Left forelimb (tissue), 1 donor: ENCODE data around the gene KRTAP19-3.
"Not testable (repeated sequence)": the region's sequence is repeated elsewhere in the genome, so short reads cannot be mapped to it uniquely, and the experiment has no call there.

Experiments used
- DNase-seq: peaks from one replicate; pipeline ENCODE4 v3.0.0-alpha.2; 2018; ENCODE audit warnings: low spot score

Gene KRTAP19-3

GRCh38 chr21:30491963-30492428, at the start of gene KRTAP19-3:
Gene KRTAP19-3, minus strand, starts transcription at chr21:30492013. Its CDS starts 56 bp downstream, at chr21:30491957.
- DNase-seq: no peak

DNA sequence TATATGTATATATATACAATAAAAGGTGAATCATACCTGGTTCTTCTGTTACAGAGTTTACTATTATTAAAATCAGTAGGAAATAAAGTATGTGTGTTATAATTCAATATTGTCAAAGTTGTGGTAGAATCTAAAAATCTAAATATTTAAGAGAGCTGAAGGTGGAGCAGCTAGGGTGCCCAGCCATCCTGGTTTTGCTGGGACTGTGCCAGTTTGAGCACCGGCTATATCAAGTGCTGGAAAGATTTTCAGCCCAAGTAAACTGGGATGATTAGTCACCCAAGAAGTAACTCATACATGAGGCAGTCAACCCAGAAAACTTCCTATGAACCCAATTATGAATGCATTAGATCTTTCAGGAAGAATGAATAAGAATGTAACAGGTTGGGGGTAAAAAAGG, 27.1 kb upstream of the KRTAP19-3 start:
- no peak for DNase-seq

- DNase-seq: no peak
Observed at GRCh38 chr21:30515681-30516080, 23.9 kb upstream of the KRTAP19-3 start.

DNA sequence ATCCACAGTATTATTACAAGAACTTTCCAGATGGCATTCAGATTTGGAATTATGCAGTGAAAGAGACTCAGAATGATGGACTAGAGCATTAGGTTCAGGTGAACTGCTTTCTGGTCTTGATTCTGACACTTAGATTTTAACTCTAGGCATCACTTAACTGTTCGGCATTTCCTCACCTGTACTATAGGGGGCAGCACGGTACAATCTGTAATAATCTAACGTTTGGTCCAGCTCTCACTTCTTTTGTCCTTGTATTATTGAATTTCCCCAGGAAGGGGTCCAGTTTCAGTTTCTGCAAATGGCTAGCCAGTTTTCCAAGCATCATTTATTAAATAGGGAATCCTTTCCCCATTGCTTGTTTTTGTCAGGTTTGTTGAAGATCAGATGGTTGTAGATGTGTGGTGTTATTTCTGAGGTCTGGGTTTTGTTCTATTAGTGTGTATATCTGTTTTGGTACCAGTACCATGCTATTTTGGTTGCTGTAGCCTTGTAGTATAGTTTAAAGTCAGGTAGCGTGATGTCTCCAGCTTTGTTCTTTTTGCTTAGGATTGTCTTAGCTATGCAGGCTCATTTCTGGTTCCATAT, 13.9 kb upstream of the KRTAP19-3 start:
- DNase-seq: not testable (repeated sequence)

DNA sequence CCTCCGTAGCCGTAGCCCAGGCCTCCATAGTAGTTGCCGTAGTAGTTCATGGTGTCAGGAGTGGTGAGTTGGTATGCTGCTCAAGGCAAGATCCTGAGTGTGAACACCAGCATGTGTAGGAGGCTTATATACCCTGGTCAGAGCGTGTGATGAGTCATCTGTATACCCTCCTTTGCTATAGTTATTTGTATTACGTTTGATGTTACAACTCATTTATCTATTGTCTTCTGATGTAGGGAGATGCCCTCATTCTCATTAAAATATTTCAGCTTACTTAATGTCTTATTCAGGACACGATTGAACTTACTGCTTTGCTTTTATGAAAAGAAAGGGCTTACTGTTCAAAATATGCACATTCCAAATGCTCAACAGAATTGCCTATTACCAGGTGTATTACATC, 10.2 kb upstream of the KRTAP19-3 start, which contains the start of gene KRTAP19-5:
TSS of gene KRTAP19-5 (minus strand) at position 101 of the 400 bp plus-strand sequence. CDS start at position 50, 51 bp downstream.
- DNase-seq: no peak

DNA sequence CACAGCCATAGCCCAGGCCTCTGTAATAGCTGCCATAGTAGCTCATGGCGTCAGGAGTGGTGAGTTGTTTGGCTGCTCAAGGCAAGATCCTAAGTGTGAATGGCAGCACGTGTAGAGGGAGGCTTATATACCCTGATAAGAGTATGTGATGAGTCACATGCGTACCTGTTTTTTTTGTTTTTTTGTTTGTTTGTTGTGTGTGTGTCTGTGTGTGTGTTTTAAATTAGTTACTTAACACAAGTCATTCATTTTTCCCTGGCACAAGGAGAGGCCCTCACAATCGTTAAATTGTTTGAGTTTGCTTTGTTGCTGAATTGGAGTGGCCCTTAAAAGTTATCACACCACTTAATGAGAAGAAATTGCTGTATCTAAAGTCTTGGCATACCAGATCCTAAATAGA, 5.3 kb upstream of the KRTAP19-3 start, which contains the start of gene KRTAP19-4:
TSS of gene KRTAP19-4 (minus strand) at position 101 of the 400 bp plus-strand sequence. CDS start at position 46, 55 bp downstream.
- no peak for DNase-seq

GRCh38 chr21:30487336-30487735, 4.5 kb downstream of the KRTAP19-3 start, which contains the start of gene KRTAP19-2:
Gene KRTAP19-2, minus strand, starts transcription at chr21:30487436. Its CDS starts 88 bp downstream, at chr21:30487348.
- DNase-seq: no peak

- DNase-seq: no peak
Observed at GRCh38 chr21:30486180-30486579, 5.6 kb downstream of the KRTAP19-3 start.

- no peak for DNase-seq
Observed at GRCh38 chr21:30482130-30482529, 9.7 kb downstream of the KRTAP19-3 start.

GRCh38 chr21:30480145-30480544, 11.7 kb downstream of the KRTAP19-3 start, which contains the start of gene KRTAP19-1:
Gene KRTAP19-1, minus strand, starts transcription at chr21:30480367. Its CDS starts 50 bp downstream, at chr21:30480317.
- no peak for DNase-seq

DNA sequence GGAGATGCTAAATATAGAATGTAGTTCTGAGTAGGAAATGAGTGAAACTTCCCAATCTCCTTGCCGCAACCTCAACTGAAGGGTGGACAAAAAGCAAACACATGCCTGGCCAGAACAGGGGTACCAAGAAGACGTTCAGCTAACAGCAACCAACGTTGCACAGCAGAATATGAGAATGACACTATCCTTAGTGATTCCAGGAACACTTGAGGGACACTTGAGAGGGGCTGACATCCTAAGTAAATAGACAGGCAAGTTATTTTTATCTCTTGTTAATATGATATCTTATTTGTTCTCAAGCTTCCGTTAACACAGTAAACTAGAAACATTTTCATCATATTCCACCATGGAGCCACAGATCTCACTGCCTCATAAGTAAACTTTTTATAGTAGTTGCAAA, 12.6 kb downstream of the KRTAP19-3 start:
- no peak for DNase-seq

- no peak for DNase-seq
Observed at GRCh38 chr21:30478004-30478403, 13.8 kb downstream of the KRTAP19-3 start.

DNA sequence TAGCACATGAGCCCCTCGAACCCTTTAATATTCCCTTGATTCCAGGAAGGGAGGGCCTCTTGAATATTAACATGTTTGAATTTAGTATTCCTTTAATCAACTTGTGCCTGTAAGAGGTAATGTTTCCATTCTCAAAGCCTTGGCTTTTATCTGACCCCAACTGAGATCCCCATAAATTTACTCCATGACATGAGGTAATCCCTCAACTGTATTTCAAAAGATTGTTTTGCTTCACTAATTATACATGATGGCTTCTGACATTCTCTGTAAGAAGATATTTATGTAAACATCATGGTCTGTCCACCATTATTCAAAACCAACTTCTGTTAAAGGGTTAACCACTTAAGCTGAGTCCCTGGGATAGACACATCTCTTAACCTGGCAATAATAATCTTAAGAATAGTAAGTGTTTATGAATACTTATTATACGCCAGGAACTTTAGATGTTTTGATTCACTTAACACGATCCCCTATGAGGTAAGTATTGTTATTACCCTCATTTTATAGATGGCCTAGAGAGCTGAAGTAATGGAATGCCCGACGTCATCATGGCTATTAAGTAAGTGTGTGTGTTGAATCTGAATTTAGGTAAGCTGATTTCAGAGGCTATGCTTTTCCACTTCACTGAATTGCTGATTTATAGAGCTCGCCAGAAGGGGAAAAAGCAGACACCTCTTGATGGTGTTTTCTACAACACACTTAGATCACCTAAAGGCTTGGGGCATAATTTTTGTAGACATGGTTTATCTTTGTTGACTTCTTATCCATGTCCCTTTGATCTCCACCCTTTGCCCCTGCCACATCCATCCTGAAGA, 22.7 kb downstream of the KRTAP19-3 start:
- no peak for DNase-seq

- DNase-seq: no peak
Observed at GRCh38 chr21:30463713-30464112, 28.1 kb downstream of the KRTAP19-3 start.

GRCh38 chr21:30448514-30448913, 43.3 kb downstream of the KRTAP19-3 start:
- DNase-seq: no peak

- DNase-seq: no peak
Observed at GRCh38 chr21:30447056-30447455, 44.8 kb downstream of the KRTAP19-3 start.

DNA sequence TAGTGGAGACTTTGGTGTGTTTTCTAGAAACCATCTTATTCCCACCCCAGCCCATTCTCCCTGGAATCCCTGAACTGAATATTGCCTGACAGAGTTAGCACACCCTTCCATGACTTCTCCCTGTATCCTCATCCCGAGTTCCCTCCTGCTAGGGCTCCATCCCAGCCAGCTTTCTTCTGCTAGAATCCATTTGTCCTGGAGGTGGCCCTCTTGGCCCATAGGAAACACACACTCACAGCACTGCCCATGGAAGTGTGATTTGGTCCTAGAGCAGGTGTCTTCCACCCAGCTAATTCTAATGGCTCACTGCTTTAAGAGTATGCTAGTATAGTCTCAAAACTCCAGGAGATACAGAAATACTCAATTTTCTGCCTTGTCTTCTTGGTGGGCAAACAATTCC, 47.6 kb downstream of the KRTAP19-3 start:
- no peak for DNase-seq

DNA sequence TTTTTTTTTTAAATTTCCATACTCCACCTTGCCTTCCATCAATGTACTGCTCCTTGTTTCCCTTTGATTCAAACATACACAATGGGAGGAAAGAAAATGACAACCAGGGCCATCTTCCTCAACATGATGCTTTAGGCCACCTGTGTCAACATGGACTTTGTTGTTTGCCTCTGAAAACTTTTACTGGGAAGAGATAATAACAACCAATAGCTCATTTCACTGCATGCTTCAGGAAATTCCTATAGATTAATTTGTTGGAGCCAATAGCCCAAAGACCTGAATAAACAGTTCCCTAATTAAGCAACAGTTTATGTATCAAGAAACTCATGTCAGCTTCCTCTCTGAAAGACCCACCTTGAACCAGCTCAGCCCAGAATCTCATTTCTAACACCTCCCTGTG, 48.6 kb downstream of the KRTAP19-3 start:
- DNase-seq: no peak
